ENCODE results near the gene MPPED1.

- TF ChIP-seq CTCF (IDR thresholded peaks at IDR 0.05) (no peak), POLR2A (IDR thresholded peaks at IDR 0.05) (no peak)
These were observed 77.1 kb downstream of the MPPED1 start for GRCh38 chr22:43488937-43489336.

Measured in esophagus squamous epithelium (tissue), 4 donors.